GM12891 (cell line): Measurements from ENCODE around the gene ABCF2.

ENCODE experiments used
- DNase-seq: peaks from one replicate; pipeline ENCODE4 v3.0.0; 2011; ENCODE audit warnings: low spot score; ENCODE audit not compliant: insufficient read length
- FAIRE-seq: peaks from 2 replicates; lab custom pipeline; 2011; peaks lifted over from hg19 to GRCh38; lab: Jason Lieb, UNC
- PAX5 ChIP-seq: IDR thresholded peaks from 2 replicates; pipeline ENCODE4 v1.6.1; 2011; ENCODE audit warnings: low read length, moderate library complexity, mild to moderate bottlenecking; ENCODE audit not compliant: insufficient read depth, severe bottlenecking
- POLR2A ChIP-seq: IDR thresholded peaks from 2 replicates; pipeline ENCODE4 v1.6.1; 2011; ENCODE audit warnings: low read depth, low read length, control low read depth
- POLR2AphosphoS5 ChIP-seq: IDR thresholded peaks from 2 replicates; pipeline ENCODE4 v1.6.1; 2011; ENCODE audit warnings: low read depth, low read length, control low read depth
- POU2F2 ChIP-seq: IDR thresholded peaks from 2 replicates; pipeline ENCODE4 v1.6.1; 2011; ENCODE audit warnings: low read depth, mild to moderate bottlenecking, control low read depth, low read length, moderate library complexity
- SPI1 ChIP-seq: IDR thresholded peaks from 2 replicates; pipeline ENCODE4 v1.6.1; 2011; ENCODE audit warnings: low read depth, low read length, control low read depth
- TAF1 ChIP-seq: IDR thresholded peaks from 2 replicates; pipeline ENCODE4 v1.6.1; 2011; ENCODE audit warnings: low read depth, low read length, control low read depth

ABCF2 gene

GRCh38 chr7:151252961-151253711 is 26.1 kb upstream of the ABCF2 start:
- TF ChIP-seq TAF1: no peak
- no peak for TF ChIP-seq POLR2A
- no peak for TF ChIP-seq POLR2AphosphoS5
- TF ChIP-seq PAX5: no peak
- no peak for FAIRE-seq
- no peak for DNase-seq

DNA sequence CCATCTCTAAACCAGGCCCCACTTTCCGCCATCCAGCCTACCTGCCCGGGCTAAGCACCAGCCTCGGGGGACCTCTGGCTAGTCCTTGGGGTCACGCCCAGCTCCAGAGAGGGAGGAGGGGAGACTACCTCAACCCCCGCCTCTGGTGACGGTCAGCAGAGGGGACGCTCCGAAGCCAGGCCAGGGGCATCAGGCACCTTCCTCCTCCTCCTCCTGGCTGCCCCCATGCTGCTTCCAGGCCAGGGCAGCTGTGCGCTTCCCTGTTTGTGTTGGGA is 25.5 kb upstream of the ABCF2 start:
- DNase-seq (no peak), FAIRE-seq (no peak)
- TF ChIP-seq POU2F2 (no peak), SPI1 (no peak)

DNA sequence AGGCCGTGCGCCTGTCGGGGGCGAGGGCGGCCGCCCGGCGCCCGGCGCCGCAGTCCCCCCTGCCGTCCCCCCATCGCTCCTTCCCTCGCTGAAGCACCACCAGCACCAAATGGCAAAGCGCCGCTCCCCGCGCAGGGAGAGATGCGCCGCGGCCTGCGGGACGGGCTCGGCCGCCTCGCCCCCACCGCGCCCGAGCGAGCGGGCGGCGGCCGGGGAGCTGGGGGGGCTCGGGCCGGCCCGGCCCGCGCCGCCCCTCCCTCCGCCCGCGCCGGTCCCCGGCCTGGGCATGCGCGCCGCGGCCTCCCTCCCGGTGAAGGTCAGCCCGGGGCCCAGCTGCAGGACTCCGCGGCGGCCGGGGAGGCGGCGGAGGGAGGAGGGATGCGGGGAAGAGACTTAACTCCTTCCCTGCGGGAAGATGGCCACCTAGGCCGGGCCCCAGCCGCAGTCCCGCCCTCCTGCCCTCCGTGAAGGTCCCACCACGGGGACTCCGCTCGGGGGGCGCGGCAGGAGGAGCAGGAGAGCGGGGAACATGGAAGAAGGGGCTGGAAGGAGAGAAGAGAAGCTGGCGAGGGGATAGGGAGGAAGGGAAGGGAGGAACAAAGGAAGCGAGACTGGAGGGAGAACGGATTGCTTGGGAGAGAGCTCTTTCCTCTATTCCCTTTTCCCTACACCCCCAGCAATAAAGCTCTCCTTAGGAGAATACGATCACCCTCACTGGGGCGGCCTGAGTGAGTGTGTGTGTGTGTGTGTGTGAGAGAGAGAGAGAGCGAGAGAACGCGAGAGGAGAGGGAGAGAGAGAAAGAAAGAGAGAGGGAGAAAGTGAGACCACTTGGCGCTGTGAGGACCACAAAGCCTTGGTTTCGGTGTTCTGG is 24.9 kb upstream of the ABCF2 start:
- TF ChIP-seq SPI1: no peak
- TF ChIP-seq POU2F2: no peak
- TF ChIP-seq PAX5: no peak
- TF ChIP-seq POLR2A: no peak
- TF ChIP-seq POLR2AphosphoS5: no peak
- no peak for TF ChIP-seq TAF1
- no peak for DNase-seq
- FAIRE-seq: no peak

GRCh38 chr7:151251328-151251688 is 24.3 kb upstream of the ABCF2 start:
- TF ChIP-seq POLR2A: no peak
- TF ChIP-seq SPI1: no peak
- TF ChIP-seq POLR2AphosphoS5: no peak
- TF ChIP-seq PAX5: no peak
- no peak for TF ChIP-seq POU2F2
- no peak for TF ChIP-seq TAF1
- FAIRE-seq (no peak), DNase-seq (no peak)

DNA sequence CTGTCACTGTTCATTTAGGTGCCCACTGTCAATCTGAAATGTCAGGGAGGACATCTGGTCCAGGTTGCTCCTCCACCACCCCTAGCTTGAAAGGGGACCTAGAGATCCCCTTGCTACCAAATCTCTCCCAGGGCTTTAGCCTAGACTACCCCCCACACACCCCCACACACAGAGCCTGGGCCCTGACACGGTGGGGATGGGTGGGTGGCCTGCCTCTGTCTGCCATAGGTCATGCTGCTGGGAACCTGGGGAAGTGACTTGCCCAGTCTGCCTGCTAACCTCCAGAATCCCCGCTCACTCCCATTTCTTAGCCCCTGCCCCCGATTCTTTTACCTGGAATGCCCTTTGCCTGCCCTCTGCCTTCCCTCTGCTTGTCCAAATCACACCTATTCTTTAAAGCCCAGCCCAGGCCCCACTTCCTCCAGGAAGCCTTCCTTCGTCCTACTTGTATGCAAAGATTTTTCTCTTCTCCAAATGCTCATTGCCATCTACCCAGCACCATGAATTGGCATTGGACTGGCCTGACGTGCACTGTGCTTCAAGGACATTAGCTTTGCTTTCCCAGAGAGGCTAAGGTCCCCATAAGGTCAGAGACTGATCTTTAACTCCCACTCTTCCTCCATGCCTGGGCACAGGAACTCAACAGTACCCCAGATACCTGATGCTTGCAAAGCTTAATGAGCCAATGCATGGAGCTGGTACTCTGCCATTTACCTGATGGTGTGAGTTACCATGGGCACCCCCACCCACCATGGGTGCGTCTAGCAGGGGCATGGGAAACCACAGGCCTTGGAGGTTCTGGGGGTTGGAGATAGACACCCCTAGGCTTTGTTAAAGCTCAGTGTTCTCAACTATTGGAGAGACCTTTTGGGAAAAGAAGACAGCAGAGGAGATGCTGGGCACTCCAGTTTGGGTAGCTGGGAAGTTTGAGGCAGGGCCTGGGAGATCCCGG is 23.5 kb upstream of the ABCF2 start:
- FAIRE-seq (no peak), DNase-seq (no peak)
- TF ChIP-seq PAX5 (no peak), POLR2AphosphoS5 (no peak), POU2F2 (no peak), POLR2A (no peak), SPI1 (no peak), TAF1 (no peak)

DNA sequence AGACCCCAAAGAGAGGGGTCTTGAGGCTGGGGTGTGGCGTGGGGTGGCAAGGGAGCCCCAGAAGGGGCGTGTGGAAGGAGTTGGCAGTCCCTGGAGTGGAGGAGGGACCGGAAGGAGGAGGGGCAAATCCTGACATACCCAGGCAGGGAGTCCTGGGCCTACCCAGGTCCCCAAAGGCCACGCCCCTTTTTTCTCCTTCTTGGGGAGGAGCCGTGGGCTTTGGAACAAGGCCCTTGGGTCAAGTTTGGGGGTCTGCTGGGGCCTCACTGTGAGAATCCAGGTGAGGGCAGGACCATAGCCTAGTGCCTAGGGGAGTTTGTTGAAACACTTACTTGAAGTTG is 22.7 kb upstream of the ABCF2 start:
- no peak for TF ChIP-seq TAF1
- TF ChIP-seq POU2F2: no peak
- no peak for TF ChIP-seq PAX5
- FAIRE-seq (no peak), DNase-seq (no peak)

DNA sequence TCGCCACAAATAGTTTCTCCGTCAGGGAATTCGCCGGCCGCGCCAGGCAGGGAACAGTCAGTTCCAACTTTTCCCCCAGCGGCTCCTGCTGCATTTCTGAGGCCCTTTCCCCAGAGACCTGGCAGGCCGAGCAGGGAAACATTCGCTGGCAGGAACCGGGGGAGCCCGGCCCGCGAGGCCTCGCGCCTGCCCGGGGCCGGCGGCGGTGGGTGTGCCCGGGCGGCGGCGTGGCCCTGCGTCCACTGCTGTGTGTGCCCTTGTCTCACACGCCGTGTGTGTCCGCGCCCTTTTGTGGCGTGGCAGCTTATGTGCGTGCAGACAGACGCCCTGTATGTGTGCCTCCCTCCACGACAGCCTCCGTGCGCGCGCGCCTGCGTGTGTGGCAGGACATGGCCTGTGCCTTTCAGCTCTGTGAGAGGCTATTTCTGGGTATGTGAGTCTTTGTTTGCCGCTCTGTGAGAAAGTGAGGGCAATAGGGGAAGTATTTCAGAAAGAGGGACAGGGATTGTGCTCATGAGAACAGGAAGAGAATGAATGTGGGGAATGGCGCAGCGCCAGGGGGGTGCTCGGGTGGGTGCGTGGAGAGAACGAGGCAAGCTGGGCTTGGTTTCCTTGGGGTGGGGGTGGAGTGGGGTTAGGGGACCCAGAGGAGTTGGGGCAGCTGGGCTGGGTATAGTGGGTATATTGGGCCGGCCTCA is 22.2 kb upstream of the ABCF2 start:
- no peak for TF ChIP-seq TAF1
- TF ChIP-seq POU2F2: no peak
- no peak for TF ChIP-seq PAX5
- no peak for TF ChIP-seq POLR2AphosphoS5
- TF ChIP-seq SPI1: no peak
- no peak for TF ChIP-seq POLR2A
- DNase-seq (no peak), FAIRE-seq (peak; percentile 16)

DNA sequence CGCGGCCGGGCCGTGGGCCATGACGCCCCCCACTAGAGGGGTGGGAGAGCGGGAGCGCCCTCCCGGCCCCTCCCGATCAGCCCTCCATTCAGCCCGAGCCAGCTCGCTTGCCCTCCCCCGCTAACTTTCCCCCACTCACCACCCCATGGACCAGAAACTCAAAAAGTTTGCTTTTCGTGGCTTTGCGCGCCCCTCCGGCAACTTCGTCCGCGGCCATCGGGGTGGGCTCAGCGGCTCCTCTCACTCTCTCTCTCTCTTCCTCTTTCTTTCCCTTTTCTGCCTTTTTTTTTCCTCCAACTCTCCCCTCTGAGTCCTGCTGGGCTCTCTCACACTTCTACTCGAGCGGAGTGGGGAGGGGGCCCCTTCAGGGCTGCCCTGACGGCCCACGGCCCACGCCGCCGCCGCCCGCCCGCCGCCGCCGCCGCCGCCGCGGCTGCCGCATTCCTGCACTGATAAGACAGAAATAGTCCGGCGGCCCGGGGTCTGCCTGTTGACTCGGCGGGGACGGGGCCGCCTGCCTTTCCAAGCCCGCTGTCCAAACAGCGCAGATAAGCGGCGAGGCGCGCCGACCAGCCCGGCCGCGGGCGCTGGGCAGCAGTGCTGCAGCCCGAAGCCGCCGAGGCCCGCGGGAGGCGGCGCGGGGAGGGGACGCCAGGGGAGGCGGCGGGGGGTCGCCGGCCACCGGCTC is 21.5 kb upstream of the ABCF2 start, which contains the start of gene SMARCD3:
Gene SMARCD3 (minus strand): TSS at position 349 of the 688 bp plus-strand sequence. CDS start 132 bp downstream, at position 217.
- DNase-seq: no peak
- no peak for FAIRE-seq
- TF ChIP-seq POLR2AphosphoS5: no peak
- TF ChIP-seq TAF1: no peak
- no peak for TF ChIP-seq SPI1
- TF ChIP-seq POU2F2: no peak
- TF ChIP-seq PAX5: no peak
- TF ChIP-seq POLR2A: no peak

DNA sequence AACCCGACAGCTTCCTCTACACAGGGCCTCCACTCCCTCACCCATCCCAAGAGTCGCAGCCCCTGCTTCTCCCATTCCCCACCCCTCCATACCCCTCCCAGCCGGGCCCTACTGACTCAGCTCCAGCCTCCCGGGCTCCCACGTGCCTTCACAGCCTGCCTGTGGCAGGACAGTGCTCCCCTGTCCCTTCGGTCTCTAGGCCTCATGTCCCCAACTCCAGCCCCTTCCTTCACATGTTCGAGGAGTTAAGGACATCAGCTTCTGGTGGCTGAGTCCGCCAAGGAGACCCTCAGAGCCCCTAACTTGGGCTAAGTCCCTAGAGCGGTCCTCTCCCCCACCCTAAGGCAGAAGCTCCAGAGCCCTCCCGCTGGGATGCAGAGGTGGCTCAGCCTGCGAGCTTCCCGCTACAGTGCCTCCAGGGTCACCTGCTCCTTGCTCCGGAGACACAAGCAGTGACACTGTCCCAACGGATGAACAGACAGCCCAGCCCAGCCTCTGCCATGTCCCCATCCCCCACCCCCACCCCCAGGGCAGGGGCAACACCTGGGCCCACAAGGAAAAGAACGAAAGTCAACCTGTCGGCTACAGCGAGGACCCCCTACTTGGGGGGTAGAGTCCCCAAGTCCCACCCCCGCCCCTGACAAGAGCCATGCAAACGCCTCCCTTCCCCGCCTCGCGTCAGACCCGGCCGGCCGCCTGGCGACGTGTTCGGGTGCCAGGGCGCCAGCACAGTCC is 20.8 kb upstream of the ABCF2 start:
- DNase-seq (no peak), FAIRE-seq (no peak)
- TF ChIP-seq POLR2AphosphoS5 (no peak), PAX5 (no peak), TAF1 (no peak), POU2F2 (no peak), SPI1 (no peak), POLR2A (no peak)
